Bronchial smooth muscle cell (primary cell): ENCODE results near the gene AGFG2. TPM values are rescaled to one million over a fixed set of nuclear protein-coding genes. Genes with fewer than 3 reads are reported as not detected.

Experiments
- total RNA-seq: library from RNA; depleted of rRNA; stranded (reverse); fragments of >200 nt; gene quantifications from 2 replicates; pipeline ENCODE4 v1.2.1, GENCODE V29; 2014

AGFG2 gene
- 3.0 and 4.3 TPM in 2 replicates for total RNA-seq

GRCh38 chr7:100538654-100539435, at the start of gene AGFG2:
AGFG2 (plus strand) TSS chr7:100539203; CDS start chr7:100539347, 144 bp downstream.

GRCh38 chr7:100573691-100574361, 34.8 kb downstream of the AGFG2 start, which contains the start of gene SAP25:
SAP25 (minus strand) TSS chr7:100573900; CDS start chr7:100573742, 158 bp downstream.

DNA sequence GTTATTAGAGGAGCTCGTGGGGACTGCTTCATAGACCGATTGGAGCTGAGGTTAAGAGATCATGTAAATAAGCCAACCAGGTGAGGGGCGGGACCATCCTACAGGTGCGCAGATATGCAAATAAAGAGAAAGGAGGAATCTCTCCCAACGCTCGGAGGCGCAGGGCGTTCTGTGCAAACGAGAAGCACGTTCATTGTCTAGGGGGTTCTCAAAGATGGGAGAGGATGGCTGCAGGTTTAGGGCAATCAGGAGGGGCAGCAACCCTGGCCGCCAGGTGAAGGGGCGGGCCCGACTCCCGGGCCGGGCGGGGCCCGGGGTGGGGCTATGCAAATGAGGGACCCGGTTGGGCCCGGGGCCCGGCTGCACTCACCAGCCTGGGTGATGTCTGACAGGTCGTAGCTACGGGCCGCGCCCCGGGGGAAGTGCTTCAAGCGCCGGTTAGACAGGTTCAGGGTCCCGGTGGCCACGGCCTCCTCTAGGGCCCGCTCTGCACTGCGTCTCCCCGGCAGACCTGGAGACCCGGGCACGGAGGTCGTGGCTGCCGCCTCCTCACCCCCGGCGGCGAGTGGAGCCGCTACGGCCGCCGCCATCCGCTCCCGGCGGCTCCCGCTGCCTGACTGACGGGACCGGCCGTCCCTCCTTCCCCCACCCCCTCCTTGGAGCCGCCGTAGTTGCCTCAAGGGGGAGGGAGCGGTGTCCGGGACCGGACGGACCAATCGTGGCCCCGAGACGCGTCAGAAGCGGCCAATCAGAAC, 46.7 kb downstream of the AGFG2 start, which contains the start of gene LRCH4:
LRCH4 (minus strand) TSS at position 619 of the 755 bp plus-strand sequence; CDS start at position 590, 29 bp downstream.

GRCh38 chr7:100586266-100587025, 47.4 kb downstream of the AGFG2 start, which contains the start of gene FBXO24:
FBXO24 (plus strand) TSS chr7:100586328; CDS start chr7:100586626, 298 bp downstream.

DNA sequence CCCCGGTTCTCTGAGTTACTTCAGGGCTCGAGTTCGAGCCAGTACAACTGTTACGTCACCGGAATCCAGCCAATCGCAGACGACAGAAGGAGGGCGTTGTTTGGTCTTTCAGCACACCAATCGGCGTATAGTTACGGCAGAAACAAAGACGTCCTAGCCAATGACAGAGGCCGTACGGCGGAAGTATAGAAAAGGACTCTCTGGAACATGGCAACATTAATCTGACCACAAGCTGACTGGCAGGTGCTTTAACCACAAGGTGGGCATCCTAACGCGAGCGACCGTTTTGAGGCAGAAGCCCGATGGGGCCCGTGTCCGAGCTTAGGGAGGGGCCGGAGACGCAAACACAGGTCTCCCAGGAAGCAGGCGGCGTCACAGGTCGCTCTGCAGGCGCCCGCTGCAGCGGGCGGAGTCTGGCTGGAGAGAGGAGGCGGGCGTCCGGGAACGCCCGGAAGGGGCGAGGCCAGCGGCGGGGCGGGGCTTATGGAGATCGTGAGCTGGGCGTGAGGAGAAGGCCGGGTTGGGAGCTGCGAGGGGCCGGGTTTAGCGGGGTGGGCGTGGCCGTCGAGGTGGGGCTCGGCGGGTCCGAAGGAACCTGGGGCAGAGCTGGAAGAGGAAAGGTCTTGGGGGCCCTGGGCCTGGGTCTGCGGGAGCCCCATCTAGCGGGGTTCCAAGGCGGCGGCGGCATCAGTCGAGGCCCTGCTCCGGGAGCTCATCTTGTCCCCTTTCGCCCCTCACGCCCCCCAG, 73.2 kb downstream of the AGFG2 start, which contains the start of gene MOSPD3:
MOSPD3 (plus strand) TSS at position 558 of the 747 bp plus-strand sequence. CDS start 252 bp downstream, outside the sequence.

Other genes with a start within 250 kb of the AGFG2 start
- not detected in 2 replicates for gene SPDYE3, start 231.5 kb upstream of the AGFG2 start, total RNA-seq
- 5.0 and 5.4 TPM in 2 replicates for gene PILRB, start 181.1 kb upstream of the AGFG2 start, total RNA-seq
- gene PILRA, start 165.7 kb upstream of the AGFG2 start, total RNA-seq, result 0.26 and 0.32 TPM in 2 replicates
- gene ZCWPW1, start 110.5 kb upstream of the AGFG2 start, total RNA-seq, result 2.1 and 2.7 TPM in 2 replicates
- gene MEPCE, start 109.4 kb upstream of the AGFG2 start, total RNA-seq, result 29.6 and 31.0 TPM in 2 replicates
- 5.9 and 11.8 TPM in 2 replicates for gene PPP1R35, start 102.7 kb upstream of the AGFG2 start, total RNA-seq
- 0.17 and 0.32 TPM in 2 replicates for gene SPACDR, start 74.9 kb upstream of the AGFG2 start, total RNA-seq
- gene TSC22D4, start 60.0 kb upstream of the AGFG2 start, total RNA-seq, result 7.5 and 14.5 TPM in 2 replicates
- 2.0 and 2.4 TPM in 2 replicates for gene NYAP1, start 55.3 kb upstream of the AGFG2 start, total RNA-seq
- gene SAP25, start 34.7 kb downstream of the AGFG2 start, total RNA-seq, result 0.16 TPM in 1 of 2 replicates, not detected in the other
- 9.0 and 9.6 TPM in 2 replicates for gene LRCH4, start 46.9 kb downstream of the AGFG2 start, total RNA-seq
- 0.43 and 0.47 TPM in 2 replicates for gene FBXO24, start 47.1 kb downstream of the AGFG2 start, total RNA-seq
- gene PCOLCE, start 63.2 kb downstream of the AGFG2 start, total RNA-seq, result 102 and 107 TPM in 2 replicates
- gene MOSPD3, start 73.3 kb downstream of the AGFG2 start, total RNA-seq, result 4.0 and 5.4 TPM in 2 replicates
- 0.26 TPM in 1 of 2 replicates, not detected in the other for gene TFR2, start 102.3 kb downstream of the AGFG2 start, total RNA-seq
- gene ACTL6B, start 117.2 kb downstream of the AGFG2 start, total RNA-seq, result not detected in 2 replicates
- gene GNB2, start 134.5 kb downstream of the AGFG2 start, total RNA-seq, result 53.9 and 54.8 TPM in 2 replicates
- 13.6 and 22.8 TPM in 2 replicates for gene GIGYF1, start 155.0 kb downstream of the AGFG2 start, total RNA-seq
- 26.2 and 31.2 TPM in 2 replicates for gene POP7, start 166.9 kb downstream of the AGFG2 start, total RNA-seq
- gene EPO, start 181.3 kb downstream of the AGFG2 start, total RNA-seq, result not detected in 2 replicates
- not detected in 2 replicates for gene ZAN, start 194.4 kb downstream of the AGFG2 start, total RNA-seq